Coronary artery (tissue), 2 donors: Measurements from ENCODE around the gene NOS3.

Experiments
- DNase-seq: peaks from one replicate; pipeline ENCODE4 v3.0.0-alpha.2; 2017; ENCODE audit warnings: low spot score
- H3K27ac ChIP-seq, 2 donors: fragments of 200-600 bp; sonication (generic); one replicate each; pipeline ENCODE4 v1.5.1; 2016 to 2019
- H3K4me3 ChIP-seq: fragments of 200-600 bp; sonication (generic); 2 replicates; pipeline ENCODE4 v1.5.1; 2016; ENCODE audit warnings: mild to moderate bottlenecking, moderate library complexity
- TF ChIP-seq, protein P1 (sequence below): fragments of 200-600 bp; sonication (generic); IDR thresholded peaks from one replicate; pipeline ENCODE4 v1.5.1; 2019; ENCODE audit warnings: antibody characterized with exemption

NOS3 gene

DNA sequence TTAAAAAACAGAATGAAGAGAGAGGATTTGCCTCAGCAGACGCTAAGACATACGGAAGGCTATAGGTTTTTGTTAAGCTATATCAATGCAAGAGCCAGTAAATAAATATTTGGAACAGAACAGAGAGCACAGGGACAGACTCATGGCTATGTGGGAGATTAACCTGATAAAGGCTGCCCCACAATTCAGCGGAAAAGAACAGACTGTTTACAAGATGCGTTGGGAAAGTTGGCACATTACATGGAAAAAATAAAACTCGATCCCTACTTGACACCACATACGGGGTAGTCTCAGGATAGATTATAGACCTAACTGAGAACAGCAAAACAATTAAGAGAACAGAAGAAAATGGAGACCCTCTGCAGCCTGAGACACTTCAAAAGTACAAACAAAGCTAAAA lies 23.5 kb upstream of the NOS3 start:
- TF ChIP-seq, protein P1, sequence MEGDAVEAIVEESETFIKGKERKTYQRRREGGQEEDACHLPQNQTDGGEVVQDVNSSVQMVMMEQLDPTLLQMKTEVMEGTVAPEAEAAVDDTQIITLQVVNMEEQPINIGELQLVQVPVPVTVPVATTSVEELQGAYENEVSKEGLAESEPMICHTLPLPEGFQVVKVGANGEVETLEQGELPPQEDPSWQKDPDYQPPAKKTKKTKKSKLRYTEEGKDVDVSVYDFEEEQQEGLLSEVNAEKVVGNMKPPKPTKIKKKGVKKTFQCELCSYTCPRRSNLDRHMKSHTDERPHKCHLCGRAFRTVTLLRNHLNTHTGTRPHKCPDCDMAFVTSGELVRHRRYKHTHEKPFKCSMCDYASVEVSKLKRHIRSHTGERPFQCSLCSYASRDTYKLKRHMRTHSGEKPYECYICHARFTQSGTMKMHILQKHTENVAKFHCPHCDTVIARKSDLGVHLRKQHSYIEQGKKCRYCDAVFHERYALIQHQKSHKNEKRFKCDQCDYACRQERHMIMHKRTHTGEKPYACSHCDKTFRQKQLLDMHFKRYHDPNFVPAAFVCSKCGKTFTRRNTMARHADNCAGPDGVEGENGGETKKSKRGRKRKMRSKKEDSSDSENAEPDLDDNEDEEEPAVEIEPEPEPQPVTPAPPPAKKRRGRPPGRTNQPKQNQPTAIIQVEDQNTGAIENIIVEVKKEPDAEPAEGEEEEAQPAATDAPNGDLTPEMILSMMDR: no peak
- Histone ChIP-seq H3K4me3 (no peak overlapping the region), H3K27ac (no peak overlapping the region)
- DNase-seq: no peak

DNA sequence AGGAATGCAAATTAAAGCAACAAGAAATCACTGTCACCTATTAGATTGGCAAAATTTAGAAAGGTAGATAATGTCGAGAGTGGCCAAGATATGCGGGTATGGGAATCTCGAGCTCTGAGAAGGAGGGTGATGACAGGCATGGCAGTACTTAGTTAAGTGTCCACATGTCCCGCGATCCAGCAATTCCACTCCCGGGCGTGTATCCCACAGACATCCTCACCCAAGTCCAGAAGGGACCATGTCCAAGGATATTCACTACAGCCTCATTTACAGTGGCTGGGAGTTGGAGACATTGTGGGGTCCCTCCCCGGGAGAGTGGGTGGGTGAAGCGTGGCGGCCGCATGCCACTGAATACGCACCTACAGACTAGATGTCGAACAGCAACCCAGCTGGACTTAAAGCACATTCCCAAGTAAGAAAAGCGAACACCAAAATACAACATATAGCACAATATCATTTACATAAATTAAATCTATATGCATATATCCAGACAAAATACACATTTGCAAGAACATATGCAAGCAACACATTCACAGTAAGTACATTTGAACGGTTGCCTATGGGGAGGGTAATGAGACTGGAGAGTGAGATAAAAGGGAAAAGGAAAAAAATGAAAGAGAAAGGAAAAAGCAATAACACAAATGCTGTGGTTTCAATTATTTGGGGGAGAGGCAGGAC lies 22.6 kb upstream of the NOS3 start:
- TF ChIP-seq, protein P1: no peak
- Histone ChIP-seq H3K27ac (no peak overlapping the region), H3K4me3 (no peak overlapping the region)
- DNase-seq: no peak

DNA sequence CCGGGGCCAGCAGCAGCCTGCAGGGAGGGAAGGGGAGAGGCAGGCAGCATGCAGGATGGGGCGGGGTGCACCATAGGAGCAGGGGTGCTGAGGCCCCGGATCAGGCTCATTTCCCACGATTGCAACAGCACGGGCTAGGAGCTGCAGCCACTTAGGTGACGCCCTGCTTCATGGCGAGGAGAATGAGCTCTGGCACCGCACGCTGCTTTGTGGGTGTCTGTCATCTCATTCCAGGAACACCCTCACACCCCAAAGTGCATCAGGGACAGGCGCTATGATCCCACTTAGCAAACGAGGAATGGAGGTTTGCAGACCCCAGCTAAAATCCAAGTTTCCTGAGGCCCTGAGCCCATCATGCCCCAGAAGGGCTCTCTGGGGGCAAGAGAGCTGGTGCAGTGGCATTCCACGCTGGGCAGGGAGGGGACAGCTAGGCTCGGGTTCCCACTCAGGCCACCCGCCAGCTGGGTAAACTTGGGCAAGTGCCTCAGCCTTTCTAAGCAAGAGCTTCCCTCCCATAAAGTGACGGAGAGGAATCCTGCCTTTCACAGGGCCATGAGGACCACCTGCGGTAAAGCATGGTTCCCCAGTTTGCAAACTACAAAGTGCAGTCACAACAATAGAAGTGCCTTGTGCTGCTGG lies 22.0 kb upstream of the NOS3 start:
- Histone ChIP-seq H3K4me3 (no peak overlapping the region), H3K27ac (no peak overlapping the region)
- no peak for DNase-seq
- TF ChIP-seq, protein P1: no peak

DNA sequence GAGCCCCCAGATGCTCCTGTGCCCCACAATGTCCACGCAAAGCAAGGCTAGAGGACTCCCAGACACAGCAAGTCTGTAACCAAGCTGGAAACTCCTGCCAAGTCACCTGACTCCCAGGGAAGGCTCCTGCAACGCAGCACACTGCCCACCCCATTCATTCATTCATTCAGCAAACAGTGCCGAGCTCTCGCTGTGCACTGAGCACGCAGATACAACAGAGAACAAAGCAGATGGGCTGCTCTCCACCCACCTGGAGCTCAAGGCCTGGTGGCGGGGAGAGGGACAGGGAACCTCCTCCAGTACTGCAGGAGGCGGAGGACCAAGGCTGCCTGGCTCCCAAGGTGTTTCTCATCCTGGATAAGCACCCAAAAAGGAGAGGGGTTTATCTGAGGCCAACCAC lies 21.3 kb upstream of the NOS3 start:
- H3K4me3 ChIP-seq: no peak overlapping the region
- TF ChIP-seq, protein P1: no peak
- no peak overlapping the region for H3K27ac ChIP-seq
- no peak for DNase-seq

DNA sequence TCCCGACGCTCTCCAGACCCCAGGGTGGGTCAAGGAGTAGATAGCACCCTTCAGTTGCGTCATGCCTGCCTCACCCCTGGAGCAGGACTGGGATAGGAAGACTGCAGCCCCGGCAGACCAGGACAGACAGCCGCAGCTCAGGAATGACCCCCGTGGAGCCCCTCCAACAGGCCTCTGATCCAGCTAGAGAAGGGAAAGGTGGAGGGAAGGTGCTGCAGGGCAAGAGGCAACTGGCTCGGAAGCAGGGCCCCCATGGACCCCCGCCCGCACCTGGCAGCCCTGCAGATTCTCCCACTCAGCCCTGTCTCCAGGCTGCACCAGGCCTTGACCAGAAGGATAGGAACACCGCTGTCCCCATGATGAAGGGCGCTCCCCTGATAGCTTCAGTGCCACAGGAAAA lies 20.4 kb upstream of the NOS3 start:
- TF ChIP-seq, protein P1: no peak
- Histone ChIP-seq H3K4me3 (no peak overlapping the region), H3K27ac (no peak overlapping the region)
- no peak for DNase-seq

DNA sequence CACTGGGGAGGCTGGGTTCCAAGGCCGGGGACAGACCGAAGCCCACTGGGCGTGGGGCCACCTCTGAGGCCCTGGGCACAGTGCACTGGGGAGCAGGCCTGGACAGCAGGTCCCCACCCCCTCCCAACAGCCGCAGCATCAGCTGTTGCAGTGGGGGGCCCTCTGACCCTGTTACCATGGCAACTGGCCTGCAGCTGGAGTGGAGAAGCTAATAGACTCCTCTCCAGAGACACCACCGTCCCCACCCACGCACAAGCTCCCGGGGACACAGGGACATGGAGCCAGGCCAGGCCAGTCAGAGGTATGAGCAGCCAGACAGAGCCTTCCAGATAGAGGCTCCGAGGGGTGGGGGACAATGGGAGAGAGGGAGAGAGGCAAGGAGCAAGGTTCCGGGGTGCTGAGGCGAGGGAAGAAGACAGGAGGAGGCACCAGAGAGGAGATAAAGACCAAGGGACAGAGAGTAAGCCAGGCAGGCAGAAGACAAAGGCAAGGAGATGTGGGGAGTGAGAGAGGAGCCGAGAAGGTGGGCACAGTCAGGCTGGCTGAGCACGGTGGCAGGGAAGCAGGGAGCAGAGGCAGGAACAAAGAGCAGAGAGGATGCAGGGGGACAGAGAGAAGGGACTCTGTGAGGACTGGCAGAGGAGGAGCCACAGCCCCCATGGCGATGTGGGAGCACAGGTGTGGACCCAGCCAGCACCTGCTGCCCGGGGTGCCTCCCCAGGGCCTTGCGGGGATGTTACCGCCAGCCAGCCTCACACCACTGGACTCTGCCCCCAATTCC lies 19.4 kb upstream of the NOS3 start:
- H3K27ac ChIP-seq: no peak overlapping the region
- H3K4me3 ChIP-seq: no peak overlapping the region
- DNase-seq: no peak
- TF ChIP-seq, protein P1: no peak
